Putamen (tissue), 1 donor: Measurements from ENCODE around the gene CCDC122.

Experiments used
- DNase-seq: peaks from one replicate; pipeline ENCODE4 v3.0.0-alpha.2; 2016; ENCODE audit warnings: low spot score

CCDC122 gene

GRCh38 chr13:43800828-43801227 is 78.7 kb downstream of the CCDC122 start:
- no peak for DNase-seq

GRCh38 chr13:43799191-43799590 is 80.3 kb downstream of the CCDC122 start:
- DNase-seq, result no peak

GRCh38 chr13:43797869-43798268 is 81.7 kb downstream of the CCDC122 start:
- peak; percentile 62 for DNase-seq

- DNase-seq, result no peak
Observed at GRCh38 chr13:43797159-43797558, 82.4 kb downstream of the CCDC122 start.

- no peak for DNase-seq
Observed at GRCh38 chr13:43794416-43794815, 85.1 kb downstream of the CCDC122 start.

GRCh38 chr13:43792076-43792881 is 87.3 kb downstream of the CCDC122 start:
- no peak for DNase-seq

- peak; percentile 56 for DNase-seq
Observed at GRCh38 chr13:43787997-43788396, 91.5 kb downstream of the CCDC122 start.

- DNase-seq, result peak; percentile 34
Observed at GRCh38 chr13:43787518-43787891, 92.0 kb downstream of the CCDC122 start.

GRCh38 chr13:43786766-43787517 is 92.6 kb downstream of the CCDC122 start, which contains the start of gene ENOX1:
Gene ENOX1 (minus strand): TSS chr13:43786972.
- DNase-seq, result peak; percentile 95

GRCh38 chr13:43786472-43786765 is 93.1 kb downstream of the CCDC122 start:
- DNase-seq, result no peak
